EL (cell line): ENCODE results near the gene ALG1L2.
A peak's percentile ranks its signal among the peaks of the same experiment; 100 is the strongest.
"Not testable (repeated sequence)": the region's sequence is repeated elsewhere in the genome, so short reads cannot be mapped to it uniquely, and the experiment has no call there.

Source experiments
- DNase-seq: peaks from one replicate; pipeline ENCODE4 v3.0.0-alpha.2; 2016

Gene ALG1L2, protein sequence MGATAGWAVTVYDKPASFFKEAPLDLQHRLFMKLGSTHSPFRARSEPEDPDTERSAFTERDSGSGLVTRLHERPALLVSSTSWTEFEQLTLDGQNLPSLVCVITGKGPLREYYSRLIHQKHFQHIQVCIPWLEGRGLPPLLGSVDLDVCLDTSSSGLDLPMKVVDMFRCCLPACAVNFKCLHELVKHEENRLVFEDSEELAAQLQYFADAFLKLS

DNA sequence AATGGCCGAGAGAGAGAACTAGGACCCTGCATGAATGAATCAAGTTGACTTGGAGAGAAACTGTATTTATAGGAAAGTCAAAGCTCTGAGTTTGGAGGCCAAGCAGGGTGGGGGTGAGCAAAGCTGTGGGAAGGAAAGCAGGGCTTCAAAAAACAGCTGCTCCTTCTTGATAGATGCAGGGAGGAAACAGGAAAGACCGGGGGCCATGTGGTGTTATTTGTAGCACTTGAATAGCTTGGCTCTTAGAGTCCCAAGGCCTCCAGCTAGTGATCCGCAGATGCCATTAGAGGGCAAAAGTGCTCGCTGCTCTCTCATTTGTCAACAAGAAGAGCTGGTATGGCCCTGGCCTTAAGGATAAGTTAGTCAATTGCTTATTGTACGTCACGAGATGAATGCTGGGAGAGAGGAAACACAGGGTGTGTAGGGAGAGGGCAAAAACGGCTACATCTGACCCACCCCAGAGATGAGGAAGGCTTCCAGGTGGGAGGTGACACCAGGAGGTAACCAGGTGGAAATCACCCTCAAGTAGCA, at the start of gene ALG1L2:
ALG1L2 (plus strand) TSS at position 481 of the 531 bp plus-strand sequence. CDS start 186 bp downstream, outside the sequence.
- DNase-seq, result no peak

DNA sequence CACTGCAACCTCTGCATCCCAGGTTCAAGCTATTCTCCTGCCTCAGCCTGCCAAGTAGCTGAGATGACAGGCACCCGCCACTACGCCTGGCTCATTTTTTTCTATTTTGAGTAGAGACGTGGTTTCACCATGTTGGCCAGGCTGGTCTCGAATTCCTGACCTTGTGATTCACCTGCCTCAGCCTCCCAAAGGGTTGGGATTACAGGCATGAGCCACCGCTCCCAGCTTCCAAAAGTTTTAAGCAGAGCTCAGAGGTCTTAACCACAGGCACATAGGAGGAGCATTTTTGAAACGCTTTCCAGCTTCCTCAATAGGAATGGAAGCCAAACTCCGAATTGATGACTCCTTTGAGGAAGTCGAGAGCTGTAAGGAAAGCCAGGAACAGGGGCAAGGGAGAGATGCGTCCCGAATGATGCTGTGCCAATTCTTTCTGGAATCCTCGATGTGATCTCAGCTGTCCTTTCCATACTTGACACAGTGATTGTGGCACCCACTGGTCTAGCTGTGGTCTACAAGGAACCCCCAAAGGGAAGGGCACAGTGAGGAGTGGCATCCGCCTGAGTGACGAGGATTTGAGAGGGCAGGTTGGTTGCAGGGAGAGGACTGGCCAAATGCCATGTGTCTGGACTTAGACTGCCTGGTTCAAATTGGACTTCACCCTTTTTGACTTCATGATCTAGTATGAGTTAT, 44.4 kb upstream of the ALG1L2 start:
- peak; percentile 76 for DNase-seq

DNA sequence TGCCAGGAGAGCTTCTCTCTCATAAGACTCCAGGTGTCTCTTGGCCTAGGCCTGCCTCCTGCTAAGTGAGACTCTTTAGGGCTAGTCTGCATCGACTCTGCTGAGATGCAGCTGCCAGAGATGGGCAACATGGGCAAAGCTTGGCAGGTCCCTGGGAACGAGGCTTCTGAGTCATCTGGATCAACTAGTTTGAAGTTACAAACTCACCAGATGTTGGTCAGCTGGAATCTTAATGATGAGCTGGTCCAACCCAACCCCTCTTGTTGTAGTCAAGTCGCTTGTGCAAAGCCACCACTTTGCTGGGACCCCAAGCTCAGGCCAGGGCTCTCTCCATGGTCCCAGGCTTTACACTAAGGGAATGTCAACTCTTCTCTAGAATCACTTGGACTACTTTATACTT, 38.9 kb upstream of the ALG1L2 start:
- peak; percentile 5 for DNase-seq

DNA sequence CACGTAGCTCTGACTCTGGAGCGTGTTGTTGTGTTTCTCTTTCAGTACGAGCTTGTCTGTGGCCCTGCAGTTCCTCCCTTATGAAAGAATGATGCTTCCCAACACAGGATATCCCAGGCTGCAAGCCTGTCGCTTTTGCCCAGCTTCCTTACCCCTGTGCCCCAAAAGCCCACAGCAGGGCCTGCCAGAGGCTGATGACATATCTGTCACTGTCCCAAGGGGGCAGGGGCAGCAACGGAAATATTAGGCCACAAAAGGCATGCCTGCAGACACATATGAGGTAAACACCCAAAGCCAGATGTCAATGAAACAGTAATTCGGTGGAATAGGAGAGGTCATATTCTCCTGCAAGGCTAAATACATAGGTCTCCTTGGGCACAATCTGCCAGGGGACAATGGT, 38.0 kb upstream of the ALG1L2 start:
- DNase-seq, result not testable (repeated sequence)

DNA sequence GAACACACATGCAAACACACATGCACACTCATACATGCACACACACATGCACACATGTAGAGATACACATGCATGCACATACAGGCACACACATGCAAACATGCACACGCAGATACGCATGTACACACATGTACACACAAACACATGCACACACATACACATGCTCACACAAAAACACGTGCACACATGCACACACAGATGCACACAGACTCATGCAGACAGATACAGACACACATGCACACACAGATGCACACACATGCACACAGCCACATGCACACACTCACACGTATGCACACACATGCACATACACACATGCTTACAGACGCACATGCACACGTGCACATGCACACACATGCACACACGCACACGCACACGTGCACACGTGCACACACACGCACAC, 37.3 kb upstream of the ALG1L2 start:
- DNase-seq, result no peak

DNA sequence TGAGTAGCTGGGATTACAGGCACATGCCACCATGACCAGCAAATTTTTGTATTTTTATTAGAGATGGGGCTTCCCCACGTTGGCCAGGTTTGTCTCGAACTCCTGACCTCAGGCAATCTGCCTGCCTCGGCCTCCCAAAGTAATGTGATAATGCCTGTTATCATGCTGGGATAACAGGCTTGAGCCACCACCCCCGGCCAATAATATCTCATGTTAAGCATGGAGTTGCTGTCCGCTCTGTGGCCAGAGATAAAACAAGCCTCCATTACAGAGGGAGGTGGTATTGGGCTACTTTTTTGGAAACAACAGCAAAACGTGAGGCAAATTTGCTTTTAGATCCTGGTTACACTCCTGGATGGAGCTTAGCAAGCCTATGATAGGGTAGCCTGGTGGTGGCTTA, 32.9 kb upstream of the ALG1L2 start:
- no peak for DNase-seq

DNA sequence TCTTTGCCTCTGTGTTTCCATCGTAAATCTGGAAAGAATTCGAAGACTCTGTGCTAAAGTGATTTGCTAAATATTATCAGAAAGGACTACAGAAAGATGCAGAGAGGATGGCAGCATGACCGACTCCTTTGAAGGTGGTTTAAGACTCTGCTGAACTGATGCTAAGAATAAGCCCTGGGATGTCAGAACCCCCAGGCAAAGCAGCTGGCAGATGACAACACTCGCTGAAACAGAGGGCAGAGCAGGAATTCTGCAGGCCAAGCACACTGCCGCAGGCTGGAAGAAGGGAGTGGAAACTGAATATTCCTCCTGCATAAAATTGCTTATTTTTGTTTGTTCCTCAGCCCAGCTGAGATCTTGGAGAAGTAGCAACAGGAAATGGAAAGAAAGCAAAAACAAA, 29.3 kb upstream of the ALG1L2 start:
- peak; percentile 59 for DNase-seq

DNA sequence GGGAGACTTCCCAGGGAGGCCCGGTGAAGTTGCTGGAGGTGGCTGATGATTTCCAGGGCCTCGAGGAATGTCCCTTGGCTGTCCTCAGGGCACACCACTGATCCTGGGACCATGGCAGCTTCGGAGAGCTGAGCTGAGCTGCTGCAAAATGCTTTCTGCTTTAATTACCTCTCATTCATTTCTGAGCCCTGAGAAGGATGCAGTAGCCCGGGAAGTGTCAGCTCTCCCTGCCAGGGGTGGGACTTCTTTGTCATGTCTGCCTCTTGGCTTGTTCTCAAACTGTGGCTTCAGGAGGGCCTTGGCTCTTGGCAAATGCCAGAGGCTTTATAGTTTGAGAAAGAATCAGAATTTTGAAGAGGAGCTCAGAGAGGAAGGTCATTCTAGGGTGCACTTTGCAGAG, 28.7 kb upstream of the ALG1L2 start:
- peak; percentile 23 for DNase-seq

DNA sequence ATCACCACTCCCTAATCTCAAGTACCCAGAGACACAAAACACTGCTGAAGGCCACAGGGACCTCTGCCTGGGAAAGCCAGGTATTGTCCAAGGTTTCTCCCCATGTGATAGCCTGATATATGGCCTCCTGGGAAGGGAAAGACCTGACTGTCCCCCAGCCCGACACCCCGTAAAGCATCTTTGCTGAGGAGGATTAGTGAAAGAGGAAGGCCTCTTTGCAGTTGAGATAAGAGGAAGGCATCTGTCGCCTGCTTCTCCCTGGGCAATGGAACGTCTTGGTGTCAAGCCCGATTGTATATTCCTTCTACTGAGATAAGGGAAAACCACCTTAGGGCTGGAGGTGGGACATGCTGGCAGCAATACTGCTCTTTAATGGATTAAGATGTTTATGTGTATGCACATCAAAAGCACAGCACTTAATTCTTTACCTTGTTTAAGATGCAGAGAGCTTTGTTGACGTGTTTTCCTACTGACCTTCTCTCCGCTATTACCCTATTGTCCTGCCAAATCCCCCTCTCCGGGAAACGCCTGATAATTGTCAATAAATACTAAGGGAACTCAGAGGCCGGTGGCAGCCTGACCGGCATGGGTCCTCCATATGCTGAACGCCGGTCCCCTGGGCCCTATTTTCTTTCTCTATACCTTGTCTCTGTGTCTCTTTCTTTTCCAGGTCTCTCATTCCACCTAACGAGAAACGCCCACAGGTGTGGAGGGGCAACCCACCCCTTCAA, 23.9 kb upstream of the ALG1L2 start:
- not testable (repeated sequence) for DNase-seq

DNA sequence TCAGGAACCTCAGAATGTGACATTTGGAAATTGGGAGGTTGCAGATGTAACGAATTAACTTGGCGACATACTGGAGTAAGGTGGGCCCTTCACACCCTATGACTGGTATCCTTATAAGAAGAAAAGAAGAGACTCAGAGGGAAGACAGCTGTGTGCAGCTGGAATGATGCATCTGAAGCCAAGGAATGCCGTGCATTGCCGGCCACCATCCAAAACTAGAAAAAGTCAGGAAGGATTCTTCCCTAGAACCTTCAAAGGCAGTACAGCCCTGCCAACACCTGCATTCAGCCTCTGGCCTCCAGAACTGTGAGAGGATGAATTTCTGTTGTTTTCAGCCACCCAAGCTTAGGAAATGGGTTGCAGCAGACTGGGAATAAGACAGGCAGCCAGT, 23.4 kb upstream of the ALG1L2 start:
- not testable (repeated sequence) for DNase-seq

DNA sequence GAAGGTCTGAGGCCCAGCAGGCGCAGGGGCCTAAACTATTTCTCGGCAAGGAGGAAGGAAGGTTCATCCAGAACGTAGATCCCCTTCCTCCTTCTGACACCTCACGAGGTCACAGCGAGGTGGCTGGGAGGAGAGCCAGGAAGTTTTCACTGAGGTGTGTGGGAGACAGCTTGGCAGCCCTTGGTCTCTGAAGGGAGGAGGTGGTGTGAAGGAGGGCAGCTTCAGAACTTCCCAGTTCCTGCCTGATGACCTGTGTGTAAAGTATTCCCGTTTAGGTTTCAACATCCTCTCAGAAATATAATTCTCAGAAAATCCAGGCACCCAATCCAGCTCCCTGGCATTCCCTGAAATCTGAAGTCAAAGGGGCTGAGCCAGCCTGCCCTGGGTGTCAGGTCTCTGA, 22.9 kb upstream of the ALG1L2 start:
- peak; percentile 38 for DNase-seq

DNA sequence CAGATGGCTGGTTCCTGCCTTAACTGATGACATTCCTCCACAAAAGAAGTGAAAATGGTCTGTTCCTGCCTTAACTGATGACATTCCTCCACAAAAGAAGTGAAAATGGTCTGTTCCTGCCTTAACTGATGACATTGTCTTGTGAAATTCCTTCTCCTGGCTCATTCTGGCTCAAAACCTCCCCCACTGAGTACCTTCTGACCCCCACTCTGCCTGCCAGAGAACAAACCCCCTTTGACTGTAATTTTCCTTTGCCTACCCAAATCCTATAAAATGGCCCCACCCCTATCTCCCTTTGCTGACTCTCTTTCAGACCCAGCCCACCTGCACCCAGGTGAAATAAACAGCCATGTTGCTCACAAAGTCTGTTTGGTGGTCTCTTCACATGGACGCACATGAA, 22.5 kb upstream of the ALG1L2 start:
- DNase-seq, result not testable (repeated sequence)

DNA sequence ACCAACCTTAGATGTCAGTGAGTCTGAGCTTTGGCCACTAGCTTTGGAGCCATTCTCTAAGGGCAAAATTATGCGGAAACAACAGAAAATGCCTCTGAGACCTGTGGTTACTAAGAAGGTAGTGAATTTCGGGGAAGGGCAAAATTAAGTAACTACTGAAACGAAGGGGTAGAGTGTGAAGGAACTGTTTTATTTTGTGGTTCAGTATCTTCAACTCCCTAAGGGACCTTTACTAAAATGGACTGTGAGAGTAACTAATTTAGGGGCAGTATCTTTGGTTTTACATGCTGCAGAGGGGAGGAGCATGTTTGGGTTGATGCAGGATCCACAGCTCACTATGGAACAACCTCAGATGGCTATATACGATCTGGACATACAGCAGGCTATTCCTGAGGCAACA, 8.0 kb upstream of the ALG1L2 start:
- no peak for DNase-seq

DNA sequence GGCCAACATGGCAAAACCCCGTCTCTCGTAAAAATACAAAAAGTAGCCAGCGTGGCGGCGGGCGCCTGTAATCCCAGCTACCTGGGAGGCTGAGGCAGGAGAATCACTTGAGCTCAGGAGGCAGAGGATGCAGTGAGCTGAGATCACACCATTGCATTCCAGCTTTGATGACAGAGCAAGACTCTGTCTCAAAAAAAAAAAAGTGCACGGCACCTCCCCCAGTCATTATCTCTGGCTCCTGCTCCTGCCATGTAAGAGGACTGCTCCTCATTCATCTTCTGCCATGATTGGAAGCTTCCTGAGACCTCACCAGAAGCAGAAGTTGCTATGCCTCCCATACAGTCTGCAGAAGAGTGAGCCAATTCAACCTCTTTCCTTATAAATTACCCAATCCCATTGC, 4.0 kb upstream of the ALG1L2 start:
- DNase-seq, result no peak

DNA sequence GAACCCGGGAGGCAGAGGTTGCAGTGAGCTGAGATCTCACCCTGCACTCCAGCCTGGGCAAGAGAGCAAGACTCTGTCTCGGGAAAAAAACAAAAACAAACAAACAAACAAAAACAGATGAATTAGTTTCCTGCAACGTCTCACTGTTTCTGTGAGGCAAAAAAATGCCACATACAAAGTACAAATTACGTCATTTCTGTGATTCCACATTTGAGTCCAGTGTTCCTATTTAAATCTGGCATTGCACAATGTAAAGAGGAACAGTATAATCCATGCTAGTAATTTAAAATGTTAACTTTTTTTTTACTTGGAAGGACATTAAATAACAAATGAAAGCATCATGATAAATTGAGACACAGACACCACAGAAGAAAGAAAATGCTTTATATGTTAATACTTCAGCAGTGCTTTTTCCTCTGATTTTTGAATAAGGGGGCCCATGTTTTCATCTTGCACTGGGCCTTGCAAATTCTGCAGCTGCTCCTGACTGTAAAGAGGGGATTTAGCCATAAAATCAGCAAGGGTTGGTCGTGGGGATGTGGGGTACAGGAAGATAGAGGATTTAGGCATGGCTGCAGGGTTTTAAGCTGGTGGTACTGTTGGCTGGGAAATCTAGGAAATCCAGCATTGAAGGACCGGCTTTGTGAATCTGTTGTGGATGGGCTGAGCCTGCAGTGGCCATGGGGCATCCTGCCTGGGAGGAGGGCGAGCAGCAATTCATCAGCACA, 1.9 kb downstream of the ALG1L2 start:
- DNase-seq, result not testable (repeated sequence)

DNA sequence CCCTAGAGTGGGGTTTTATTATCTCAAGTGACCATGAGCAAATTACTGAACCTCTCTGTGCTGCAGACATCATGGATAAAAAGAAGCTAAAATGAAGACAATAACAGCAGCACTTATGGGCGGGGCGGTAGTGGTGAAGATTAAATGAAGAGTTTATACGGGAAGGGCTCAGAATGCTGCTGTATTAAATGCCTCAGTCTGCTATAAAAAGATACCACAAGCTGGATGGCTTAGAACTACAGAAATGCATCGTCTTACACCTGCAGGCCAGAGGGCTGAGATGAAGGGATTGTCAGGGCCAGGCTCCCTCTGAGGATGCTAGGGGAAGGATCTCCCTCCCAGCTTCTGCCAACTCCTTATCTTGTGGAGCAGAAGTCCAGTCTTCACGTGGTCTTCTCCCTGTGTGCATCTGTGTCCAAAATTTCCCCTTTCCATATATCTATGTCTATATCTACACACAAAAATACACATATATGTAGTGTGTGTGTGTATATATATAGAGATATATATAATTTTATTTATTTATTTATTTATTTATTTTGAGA, 2.9 kb downstream of the ALG1L2 start:
- no peak for DNase-seq

DNA sequence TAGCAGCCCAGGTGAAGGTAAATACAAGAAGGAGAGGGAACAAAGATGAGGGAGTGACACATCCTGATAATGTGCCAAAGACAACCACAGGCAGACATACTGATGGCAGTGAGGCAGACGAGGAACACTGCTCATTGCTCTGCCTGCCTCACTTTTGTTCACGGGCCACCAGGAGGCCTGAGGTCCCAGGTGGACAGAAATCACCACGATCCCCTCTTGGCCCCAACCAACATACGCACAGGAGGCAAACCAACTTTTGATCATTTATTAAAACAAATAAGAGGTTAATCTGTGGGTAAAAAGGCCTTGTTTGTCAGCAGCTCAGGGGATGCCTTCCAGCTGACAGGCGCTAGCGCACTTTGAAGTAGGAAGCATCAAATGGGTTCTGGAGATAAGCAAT, 4.2 kb downstream of the ALG1L2 start:
- DNase-seq, result no peak

DNA sequence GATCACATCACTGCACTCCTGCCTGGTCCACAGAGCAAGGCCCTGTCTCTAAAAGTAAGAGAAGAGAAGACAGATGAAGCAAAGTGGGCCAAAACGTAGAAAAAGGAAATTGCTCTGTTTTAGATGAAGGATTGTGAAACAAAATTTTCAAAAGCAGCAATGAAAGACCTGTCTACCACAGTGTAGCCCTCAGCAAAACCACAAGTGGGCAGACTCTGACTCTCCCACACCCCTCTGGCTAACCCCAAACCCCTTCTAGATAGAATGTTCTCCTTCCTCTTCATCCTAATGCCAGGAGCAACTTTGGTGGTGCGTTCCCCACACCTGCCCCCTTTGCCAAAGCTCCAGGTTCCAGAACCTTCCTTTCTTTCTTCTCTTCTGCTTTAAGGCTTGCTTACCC, 5.0 kb downstream of the ALG1L2 start:
- not testable (repeated sequence) for DNase-seq

DNA sequence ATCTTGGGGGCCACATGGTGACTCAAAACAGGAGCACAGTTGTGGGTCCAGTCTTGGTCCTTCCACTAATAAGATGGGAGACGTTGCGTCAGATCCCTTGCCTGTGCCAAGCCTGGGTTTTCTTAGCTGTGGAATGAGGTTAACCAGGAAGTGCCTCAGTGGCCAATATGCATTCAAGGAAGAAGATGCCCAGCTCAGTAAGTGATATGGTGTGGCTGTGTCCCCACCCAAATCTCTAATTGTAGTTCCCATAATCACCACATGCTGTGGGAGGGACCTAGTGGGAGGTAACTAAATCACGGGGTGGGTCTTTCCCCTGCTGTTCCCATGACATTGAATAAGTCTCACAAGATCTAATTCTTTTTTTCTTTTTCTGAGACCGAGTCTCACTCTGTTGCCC, 6.4 kb downstream of the ALG1L2 start:
- no peak for DNase-seq

DNA sequence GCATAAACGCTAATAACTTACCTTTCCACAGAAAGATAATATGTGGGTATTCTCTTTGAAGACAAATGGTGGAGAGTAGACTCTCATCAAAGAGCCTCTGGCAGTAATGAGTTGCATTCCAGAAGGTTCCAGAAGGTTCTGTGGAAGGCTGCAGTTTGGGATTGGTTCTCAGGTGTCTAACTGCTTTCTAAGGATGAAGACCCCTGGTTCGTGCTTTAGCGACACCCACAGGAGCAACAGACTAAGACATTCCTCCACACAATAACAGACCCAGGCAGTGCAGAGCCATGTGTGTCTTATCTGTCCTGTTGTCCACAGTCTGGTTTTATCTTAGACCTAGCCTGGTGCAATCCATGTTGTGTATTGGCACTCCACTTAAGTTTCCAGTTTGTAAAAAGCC, 9.1 kb downstream of the ALG1L2 start:
- DNase-seq, result not testable (repeated sequence)

DNA sequence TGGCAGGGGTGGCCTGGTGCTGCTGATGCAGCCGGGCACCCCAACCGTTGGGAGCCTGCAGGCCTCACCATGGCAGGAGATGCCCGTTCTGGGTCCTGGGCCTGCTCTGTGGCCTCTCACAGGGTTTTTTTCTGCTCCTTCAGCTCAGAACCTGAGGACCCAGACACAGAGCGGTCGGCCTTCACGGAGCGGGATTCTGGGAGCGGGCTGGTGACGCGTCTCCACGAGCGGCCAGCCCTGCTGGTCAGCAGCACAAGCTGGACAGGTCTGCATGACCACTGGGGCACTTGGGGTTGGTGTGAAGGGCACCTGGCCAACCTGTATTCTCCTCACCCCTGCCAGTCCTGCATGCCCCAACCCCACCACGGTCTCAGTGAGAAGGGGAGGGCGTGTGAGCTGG, 10.3 kb downstream of the ALG1L2 start:
- DNase-seq, result no peak

DNA sequence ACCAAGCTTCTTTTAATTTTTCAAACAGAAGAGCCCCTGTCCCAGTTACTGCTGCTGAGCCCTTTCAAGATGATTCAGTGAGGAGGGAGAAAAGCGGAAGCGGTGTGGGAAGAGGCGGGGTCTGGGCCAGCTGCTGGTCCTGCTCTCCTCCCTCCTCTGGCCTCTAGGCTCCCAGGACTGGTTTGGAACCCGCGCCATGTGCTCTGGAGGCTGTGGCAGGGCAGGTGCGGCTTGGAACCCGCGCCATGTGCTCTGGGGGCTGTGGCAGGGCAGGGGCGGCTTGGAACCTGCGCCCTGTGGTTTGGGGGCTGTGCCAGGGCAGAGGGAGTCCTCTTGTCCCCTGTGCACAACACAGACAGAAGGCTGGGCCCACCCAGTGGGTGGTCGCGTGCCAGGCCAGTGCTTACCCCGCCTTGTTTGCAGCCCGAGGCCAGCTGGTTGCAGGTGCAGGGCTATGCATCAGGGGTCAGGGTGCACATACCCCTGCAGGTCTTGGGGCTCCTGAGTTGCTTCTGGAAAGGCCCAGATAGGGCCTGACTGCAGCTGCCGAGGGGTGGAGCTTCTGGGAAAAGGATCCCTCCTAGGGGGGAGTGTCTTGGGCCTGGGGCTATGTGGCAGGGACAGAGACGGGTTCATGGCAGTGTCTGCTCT, 12.2 kb downstream of the ALG1L2 start:
- no peak for DNase-seq
